Coronary artery (tissue), 2 donors: ENCODE measurements around the gene HLX.

ENCODE experiments used
- DNase-seq: peaks from one replicate; pipeline ENCODE4 v3.0.0-alpha.2; 2017; ENCODE audit warnings: low spot score
- H3K27ac ChIP-seq, 2 donors: fragments of 200-600 bp; sonication (generic); one replicate each; pipeline ENCODE4 v1.5.1; 2016 to 2019
- H3K4me3 ChIP-seq: fragments of 200-600 bp; sonication (generic); 2 replicates; pipeline ENCODE4 v1.5.1; 2016; ENCODE audit warnings: mild to moderate bottlenecking, moderate library complexity
- CTCF ChIP-seq: fragments of 200-600 bp; sonication (generic); IDR thresholded peaks from one replicate; pipeline ENCODE4 v1.5.1; 2019; ENCODE audit warnings: antibody characterized with exemption

Gene HLX

GRCh38 chr1:220929304-220929703, 50.1 kb downstream of the HLX start:
- Histone ChIP-seq H3K27ac (no peak overlapping the region), H3K4me3 (no peak overlapping the region)
- TF ChIP-seq CTCF, result no peak
- DNase-seq, result no peak
